Posterior vena cava (tissue), 2 donors: Measurements from ENCODE around the gene STAM2. TPM values are rescaled to one million over a fixed set of nuclear protein-coding genes. Genes with fewer than 3 reads are reported as not detected.
"Not testable (repeated sequence)": the region's sequence is repeated elsewhere in the genome, so short reads cannot be mapped to it uniquely, and the experiment has no call there.

ENCODE experiments used
- DNase-seq: peaks from one replicate; pipeline ENCODE4 v3.0.0-alpha.2; 2020; ENCODE audit warnings: low spot score
- intact Hi-C, 2 donors: fragments of 100-400 bp; cut with DNase I; formaldehyde crosslinking; loops; one replicate each; pipeline versions ENCODE4 v1.14.1 to v1.14.2; 2022 to 2023
- long read RNA-seq, 2 donors: library from polyadenylated mRNA; unstranded; transcript quantifications; one replicate each; pipeline ENCODE4 v2.0.0, GENCODE V29; 2020 to 2021
- total RNA-seq, 2 donors: library from RNA; stranded (reverse); fragmentation: NEBNext Ultra II Directional; extraction: Animal tissue kit (Norgen Biotek cat#: 25700); gene quantifications; one replicate each; pipeline ENCODE4 v1.2.1, GENCODE V29; 2021
- donor health status: DM: yes; HTN: yes; CAD: no.
- donor health status: DM: yes; HTN: yes; CAD: no.

STAM2 gene
- 10 to 100 TPM; 40.9 to 50.8 TPM for total RNA-seq
- long read RNA-seq, donor 1, partial matches to known transcripts: 1 of 6 reads
- long read RNA-seq, donor 1, other reads (novel, unspliced or antisense): 5 of 6 reads
- long read RNA-seq, donor 2, full-length matches to known transcripts: 12 of 19 reads
- long read RNA-seq, donor 2, partial matches to known transcripts: 2 of 19 reads
- long read RNA-seq, donor 2, other reads (novel, unspliced or antisense): 5 of 19 reads

DNA sequence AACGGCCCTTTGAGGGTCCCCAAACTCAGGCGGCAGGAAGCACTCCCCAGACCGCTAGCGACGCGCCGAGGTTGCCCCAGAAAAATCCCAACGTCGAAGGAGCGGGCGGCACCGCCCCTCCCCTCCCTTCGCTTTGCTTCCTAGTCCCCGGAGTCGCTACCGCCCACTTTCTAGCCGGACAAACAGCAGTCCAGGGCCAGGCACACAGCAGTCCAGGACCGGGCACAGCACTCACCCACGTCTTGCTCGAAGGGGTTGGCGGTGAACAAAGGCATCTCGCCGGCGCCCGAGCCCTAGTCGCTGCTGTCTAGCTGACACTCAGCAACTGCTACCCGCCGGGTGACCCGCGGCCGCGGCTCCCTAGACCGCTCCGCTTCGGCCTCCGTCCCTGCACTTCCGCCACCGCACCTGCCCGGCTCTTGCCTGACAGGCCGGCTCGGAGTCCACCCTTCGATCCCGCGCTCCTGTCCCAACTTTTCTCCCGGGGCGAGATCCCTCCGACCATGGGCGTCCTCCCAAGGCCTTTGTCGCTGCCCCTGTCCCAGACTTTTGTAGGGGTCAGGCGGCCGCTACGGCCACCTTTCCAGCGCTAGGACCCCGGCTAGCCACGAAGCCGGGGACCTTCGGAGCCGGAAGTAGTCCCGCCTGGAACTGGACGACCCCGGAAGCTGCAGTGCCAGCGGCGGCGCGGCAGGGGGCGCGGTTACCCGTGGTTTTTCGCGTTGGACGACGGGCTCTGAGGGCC, at the start of gene STAM2:
STAM2 (minus strand) TSS at position 396 of the 745 bp plus-strand sequence; CDS start at position 275, 121 bp downstream.
- intact Hi-C loops: loop anchor here in 1 of 2 donors (5.0 kb wide), 1 partner anchor 462 kb away; no protein-coding TSS in a partner anchor
- DNase-seq: peak; percentile 97

- no peak for DNase-seq
- intact Hi-C loops: loop anchor here in 1 of 2 donors (10.0 kb wide), 1 partner anchor 111 kb away; the partner anchor contains the start of gene FMNL2
Measured at GRCh38 chr2:152223977-152224376, 48.4 kb upstream of the STAM2 start.

DNA sequence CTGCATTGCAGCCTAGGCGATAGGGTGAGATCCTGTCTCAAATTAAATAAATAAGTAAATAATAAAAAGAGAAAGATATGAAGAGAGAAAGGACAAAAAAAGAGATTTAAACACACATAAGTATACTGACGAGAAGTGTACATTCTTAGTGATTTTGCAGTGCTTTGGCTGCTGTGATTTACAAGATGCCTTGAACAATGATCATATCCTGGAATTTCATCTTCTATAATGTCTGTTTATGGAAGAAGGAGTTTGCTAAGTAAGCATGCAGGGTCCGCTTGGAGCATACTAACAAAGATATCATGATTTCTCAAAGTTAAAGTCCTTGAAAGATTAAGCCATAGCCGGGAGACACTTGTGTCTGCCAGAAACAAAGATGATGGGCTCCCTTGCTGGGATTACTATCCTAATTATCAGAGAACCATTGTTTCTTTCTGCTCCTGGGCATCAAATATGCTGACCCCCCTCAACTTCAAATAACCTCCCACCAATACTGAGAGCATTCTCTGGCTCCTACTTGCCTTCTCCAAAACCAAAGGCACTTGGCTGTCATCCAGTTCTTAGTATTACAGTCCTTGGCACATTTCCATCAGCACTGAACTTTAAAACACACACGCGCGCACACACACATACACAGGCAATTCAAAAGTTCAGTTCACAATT, 47.5 kb upstream of the STAM2 start:
- intact Hi-C loops: loop anchor here in 1 of 2 donors (10.0 kb wide), 1 partner anchor 112 kb away; the partner anchor contains the start of gene FMNL2

GRCh38 chr2:152221839-152222238, 46.3 kb upstream of the STAM2 start:
- DNase-seq: no peak
- intact Hi-C loops: loop anchor here in 1 of 2 donors (10.0 kb wide), 1 partner anchor 113 kb away; the partner anchor contains the start of gene FMNL2

More for the DNA sequence above, 47.5 kb upstream of the STAM2 start:
- no peak for DNase-seq

DNA sequence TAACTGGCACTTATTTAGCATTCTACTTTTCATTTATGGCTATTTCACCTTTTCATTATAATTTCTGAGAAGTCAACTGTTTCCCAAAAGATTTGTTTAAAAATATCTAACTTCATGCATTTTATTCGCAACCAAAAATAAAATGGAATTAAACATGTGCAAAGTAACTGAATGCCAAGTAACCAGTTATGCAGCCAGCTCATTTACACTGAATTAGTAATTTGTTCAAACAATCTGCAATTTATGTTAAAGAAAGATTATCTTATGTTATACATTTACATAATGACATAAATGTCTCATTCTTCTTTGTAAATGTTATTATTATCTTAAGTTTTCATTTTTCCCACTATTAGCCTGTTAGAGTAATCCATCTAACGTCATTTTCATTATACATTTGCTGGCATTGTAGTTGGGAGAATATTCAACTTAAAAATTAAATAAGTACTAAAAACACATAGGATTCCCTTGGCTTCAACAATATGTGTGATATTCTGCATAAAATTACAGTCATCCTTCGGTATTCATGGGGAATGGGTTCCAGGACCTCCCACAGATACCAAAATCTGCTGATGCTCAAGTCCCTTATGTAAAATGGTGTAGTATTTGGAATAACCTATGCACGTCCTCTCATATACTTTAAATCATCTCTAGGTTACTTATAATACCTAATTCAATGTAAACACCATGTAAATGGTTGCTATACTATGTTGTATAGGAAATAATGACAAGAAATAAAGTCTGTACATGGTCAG, 43.7 kb upstream of the STAM2 start:
- intact Hi-C loops: no loop called here
- no peak for DNase-seq

DNA sequence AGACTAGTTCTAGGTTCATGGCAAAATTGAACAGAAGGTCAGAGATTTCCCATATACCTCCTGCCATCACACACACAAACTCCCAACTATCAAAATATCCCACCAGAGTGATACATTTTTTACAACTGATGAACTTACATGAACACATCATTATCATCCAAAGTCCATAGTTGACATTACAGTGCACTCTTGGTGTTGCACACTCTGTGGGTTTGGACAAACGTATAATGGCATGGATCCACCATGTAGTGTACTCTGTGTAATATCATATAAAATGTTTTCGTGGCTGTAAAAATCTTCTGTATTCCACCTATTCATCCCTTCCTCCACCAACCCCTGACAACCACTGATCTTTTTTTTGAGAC, 25.9 kb upstream of the STAM2 start:
- intact Hi-C loops: no loop called here

GRCh38 chr2:152200565-152201465, 25.3 kb upstream of the STAM2 start:
- peak; percentile 98 for DNase-seq
- intact Hi-C loops: no loop called here

More for the DNA sequence above, 25.9 kb upstream of the STAM2 start:
- DNase-seq: no peak

- no peak for DNase-seq
- intact Hi-C loops: no loop called here
Measured at GRCh38 chr2:152200101-152200500, 24.5 kb upstream of the STAM2 start.

DNA sequence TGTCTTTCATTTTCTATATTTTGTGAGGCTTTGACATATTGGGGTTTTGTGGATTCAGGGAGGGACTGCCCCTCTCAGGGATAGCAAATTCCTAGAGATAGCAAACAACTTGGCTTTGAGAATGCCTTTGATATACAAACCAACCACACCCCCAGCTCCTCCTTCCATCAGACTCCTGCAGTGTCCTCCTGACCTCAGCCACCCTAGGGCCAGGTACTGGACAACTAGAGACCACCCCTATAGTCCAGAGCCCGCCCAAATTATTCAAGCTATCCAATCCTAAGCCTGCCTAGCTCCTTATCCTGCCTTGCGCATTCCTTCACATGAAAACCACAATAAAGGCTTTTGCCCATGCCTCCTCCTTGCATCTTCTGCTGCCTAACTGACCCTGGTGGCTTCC, 22.9 kb upstream of the STAM2 start:
- DNase-seq: no peak
- intact Hi-C loops: no loop called here

DNA sequence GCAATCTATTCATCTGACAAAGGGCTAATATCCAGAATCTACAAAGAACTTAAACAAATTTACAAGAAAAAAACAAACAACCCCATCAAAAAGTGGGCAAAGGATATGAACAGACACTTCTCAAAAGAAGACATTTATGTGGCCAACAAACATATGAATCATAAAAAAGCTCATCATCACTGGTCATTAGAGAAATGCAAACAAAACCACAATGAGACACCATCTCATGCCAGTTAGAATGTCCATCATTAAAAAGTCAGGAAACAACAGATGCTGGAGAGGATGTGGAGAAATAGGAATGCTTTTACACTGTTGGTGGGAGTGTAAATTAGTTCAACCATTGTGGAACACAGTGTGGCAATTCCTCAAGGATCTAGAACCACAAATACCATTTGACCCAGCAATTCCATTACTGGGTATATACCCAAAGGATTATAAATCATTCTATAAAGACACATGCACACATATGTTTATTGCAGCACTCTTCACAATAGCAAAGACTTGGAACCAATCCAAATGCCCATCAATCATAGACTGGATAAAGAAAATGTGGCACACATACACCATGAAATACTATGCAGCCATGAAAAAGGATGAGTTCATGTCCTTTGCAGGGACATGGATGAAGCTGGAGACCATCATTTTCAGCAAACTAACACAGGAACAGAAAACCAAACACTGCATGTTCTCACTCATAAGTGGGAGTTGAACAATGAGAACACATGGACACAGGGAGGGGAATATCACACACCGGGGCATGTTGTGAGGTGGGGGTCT, 22.1 kb upstream of the STAM2 start:
- intact Hi-C loops: not testable (repeated sequence)

DNA sequence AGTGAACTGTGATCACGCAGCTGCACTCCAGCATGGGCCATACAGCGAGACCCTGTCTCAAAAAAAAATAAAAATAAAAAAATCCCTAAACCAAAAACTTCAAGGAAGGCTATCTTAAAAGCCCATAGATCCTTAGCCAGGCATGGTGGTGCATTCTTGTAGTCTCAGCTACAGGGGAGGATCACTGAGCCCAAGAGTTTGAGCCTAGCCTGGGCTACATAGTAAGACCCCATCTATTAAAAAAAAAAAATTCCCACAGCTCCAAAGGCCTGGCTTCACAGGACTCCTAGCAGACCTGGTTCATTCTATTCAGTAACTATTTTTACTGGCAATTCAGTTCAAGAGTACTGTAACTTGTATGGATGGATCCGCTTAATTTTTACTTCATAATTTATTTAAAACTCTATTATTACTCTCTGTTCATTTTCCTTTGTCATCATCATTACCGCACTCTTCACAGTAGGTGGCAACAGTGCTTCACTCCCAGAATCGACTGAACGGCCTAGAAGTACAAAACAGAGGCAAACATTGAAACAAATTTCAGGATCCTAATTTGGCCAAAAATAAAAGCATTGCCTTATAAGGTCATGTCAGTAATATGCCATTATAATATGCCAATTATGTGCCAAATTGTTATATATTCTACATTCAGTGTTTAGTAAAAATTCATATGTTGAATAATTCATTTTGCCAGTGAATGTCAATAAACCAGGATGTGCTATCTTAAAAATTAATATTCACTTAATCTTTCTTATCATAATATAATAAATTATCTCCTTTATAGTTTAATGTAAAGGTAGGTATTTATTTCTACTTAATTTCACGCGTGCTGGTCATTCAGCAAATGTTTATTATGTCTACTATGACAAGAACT, 14.3 kb upstream of the STAM2 start:
- intact Hi-C loops: loop anchor here (5.0 kb wide), 2 partner anchors 432 to 447 kb away; no protein-coding TSS in a partner anchor

More for the DNA sequence above, 22.1 kb upstream of the STAM2 start:
- DNase-seq: not testable (repeated sequence)

DNA sequence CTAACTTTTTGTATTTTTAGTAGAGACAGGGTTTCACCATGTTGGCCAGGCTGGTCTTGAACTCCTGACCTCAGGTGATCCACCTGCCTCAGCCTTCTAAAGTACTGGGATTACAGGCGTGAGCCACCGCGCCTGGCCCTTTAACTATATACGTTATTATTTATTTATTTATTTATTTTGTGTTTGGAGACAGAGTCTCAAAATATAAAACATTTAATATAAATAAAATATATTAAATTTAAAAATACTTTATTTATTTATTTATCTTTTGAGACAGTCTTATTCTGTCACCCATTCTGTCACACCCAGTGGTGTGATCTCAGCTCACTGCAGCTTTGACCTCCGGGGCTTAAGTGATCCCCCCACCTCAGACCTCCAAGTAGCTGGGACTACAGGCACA, 11.2 kb upstream of the STAM2 start:
- intact Hi-C loops: loop anchor here in 1 of 2 donors (5.0 kb wide), 1 partner anchor 435 kb away; no protein-coding TSS in a partner anchor

More for the DNA sequence above, 14.3 kb upstream of the STAM2 start:
- no peak for DNase-seq

DNA sequence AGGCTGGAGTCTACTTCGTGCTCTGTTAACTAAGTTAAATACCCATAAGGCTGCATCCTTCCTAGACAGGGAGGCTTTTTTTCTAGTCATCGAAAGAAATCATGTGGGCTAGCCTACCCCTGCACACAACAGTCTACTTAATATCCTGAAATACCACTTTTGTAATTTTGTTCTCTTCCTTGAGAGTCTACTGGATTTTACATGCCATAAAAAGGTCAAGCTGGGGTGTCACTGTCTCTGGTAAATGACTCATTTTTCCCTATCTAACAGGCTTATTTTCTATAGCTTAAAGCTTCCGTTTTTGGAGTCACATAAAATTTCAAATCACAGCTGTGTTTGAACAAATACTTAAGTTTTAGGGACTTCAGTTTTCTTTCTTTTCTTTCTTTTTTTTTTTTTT, 10.7 kb upstream of the STAM2 start:
- DNase-seq: no peak
- intact Hi-C loops: loop anchor here in 1 of 2 donors (5.0 kb wide), 1 partner anchor 436 kb away; no protein-coding TSS in a partner anchor

More for the DNA sequence above, 11.2 kb upstream of the STAM2 start:
- DNase-seq: not testable (repeated sequence)

- intact Hi-C loops: no loop called here
- DNase-seq: no peak
Measured at GRCh38 chr2:152183401-152184073, 8.0 kb upstream of the STAM2 start.

- not testable (repeated sequence) for DNase-seq
- intact Hi-C loops: loop anchor here in 1 of 2 donors (5.0 kb wide), 1 partner anchor 460 kb away; no protein-coding TSS in a partner anchor
Measured at GRCh38 chr2:152177667-152178066, 2.1 kb upstream of the STAM2 start.
